ENCODE measurements around the gene ANKZF1. TPM values are rescaled to one million over a fixed set of nuclear protein-coding genes. Genes with fewer than 3 reads are reported as not detected.

ANKZF1 gene
- polyA plus RNA-seq, 3 donors = 7.6 to 79.3 (median 10.4) TPM

DNA sequence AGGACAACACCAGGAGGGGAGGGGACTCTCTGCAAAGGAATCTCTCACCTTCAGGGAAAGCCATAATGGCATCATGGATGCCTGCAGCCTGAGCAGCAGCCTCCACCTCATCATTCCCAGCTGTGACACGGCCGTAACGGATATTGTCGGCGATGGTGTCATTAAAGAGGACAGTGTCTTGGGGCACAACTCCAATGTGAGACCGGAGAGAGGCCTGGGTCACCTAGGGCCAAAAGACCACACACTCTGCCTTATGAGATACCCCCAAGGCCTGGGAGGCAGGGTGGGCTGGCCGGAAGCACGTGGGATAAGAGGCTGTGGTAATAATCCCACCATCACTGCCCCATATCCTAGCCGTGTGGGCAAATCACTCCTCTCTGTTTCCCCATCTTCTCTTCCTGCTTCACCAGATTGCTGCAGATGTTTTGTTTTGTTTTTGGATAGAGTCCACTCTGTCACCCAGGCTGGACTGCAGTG, 18.7 kb upstream of the ANKZF1 start:
- no peaks in the 10 kb centered on the region for H3K79me2 ChIP-seq (ENCODE audit: insufficient read depth, low read length)
- no peaks in the 10 kb centered on the region for H3K9me3 ChIP-seq (replicated peaks in 1 of 2; ENCODE audit: control insufficient read depth in 1 of 2, insufficient read depth in 1 of 2, low read length in 2 of 2)
- no peak for DNase-seq
- Mint-ChIP-seq H3K4me1 (peaks cover 39% of the 10 kb centered on the region), H3K9me3 (peaks cover 0 to under 1% (median 0%) of the 10 kb centered on the region in 7 donors), H3K4me3 (no peak overlapping the region), H3K27ac (peak overlapping the region in 1 of 7 donors; percentile 45), H3K36me3 (peaks cover 43 to 49% of the 10 kb centered on the region in 2 donors), H3K27me3 (ENCODE audit: low read depth in 3 of 3) (peaks cover 2 to 16% (median 8%) of the 10 kb centered on the region in 3 donors)
- WGBS (ENCODE audit: insufficient coverage) = 100% methylated on average over 4 of the region's 9 CpGs
- no peak overlapping the region for H3K4me2 ChIP-seq (replicated peaks; ENCODE audit: extremely low read depth, low read length, poor library complexity, severe bottlenecking)
- peaks cover 16 to 31% of the 10 kb centered on the region in 2 donors for H3K36me3 ChIP-seq (replicated peaks in 1 of 2; ENCODE audit: control insufficient read depth in 1 of 2, insufficient read depth in 2 of 2, low read length in 2 of 2)
- TF ChIP-seq, protein P1, sequence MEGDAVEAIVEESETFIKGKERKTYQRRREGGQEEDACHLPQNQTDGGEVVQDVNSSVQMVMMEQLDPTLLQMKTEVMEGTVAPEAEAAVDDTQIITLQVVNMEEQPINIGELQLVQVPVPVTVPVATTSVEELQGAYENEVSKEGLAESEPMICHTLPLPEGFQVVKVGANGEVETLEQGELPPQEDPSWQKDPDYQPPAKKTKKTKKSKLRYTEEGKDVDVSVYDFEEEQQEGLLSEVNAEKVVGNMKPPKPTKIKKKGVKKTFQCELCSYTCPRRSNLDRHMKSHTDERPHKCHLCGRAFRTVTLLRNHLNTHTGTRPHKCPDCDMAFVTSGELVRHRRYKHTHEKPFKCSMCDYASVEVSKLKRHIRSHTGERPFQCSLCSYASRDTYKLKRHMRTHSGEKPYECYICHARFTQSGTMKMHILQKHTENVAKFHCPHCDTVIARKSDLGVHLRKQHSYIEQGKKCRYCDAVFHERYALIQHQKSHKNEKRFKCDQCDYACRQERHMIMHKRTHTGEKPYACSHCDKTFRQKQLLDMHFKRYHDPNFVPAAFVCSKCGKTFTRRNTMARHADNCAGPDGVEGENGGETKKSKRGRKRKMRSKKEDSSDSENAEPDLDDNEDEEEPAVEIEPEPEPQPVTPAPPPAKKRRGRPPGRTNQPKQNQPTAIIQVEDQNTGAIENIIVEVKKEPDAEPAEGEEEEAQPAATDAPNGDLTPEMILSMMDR (IDR thresholded peaks at IDR 0.05) = no peak
- intact Hi-C loops (cut with micrococcal nuclease) = loop anchor here (2.0 to 5.0 kb wide), 3 partner anchors 40 to 50 kb away; partner anchors contain the start of genes NHEJ1 (in 2 of the 2) and SLC23A3 (in 1 of the 2)
- H3K4me3 ChIP-seq (replicated peaks in 1 of 3; ENCODE audit: low read depth in 2 of 3, low read length in 3 of 3) = no peak overlapping the region
- peaks cover 17 to 19% of the 10 kb centered on the region in 2 donors for H3K4me1 ChIP-seq (ENCODE audit: control insufficient read depth in 1 of 2, insufficient read depth in 2 of 2, low read length in 2 of 2)
- H3K9ac ChIP-seq (ENCODE audit: insufficient read depth, low read length, poor library complexity, severe bottlenecking) = no peak overlapping the region
- H3K27me3 ChIP-seq (ENCODE audit: control insufficient read depth in 2 of 2, insufficient read depth in 2 of 2, low read length in 2 of 2) = peaks cover 0 to under 1% of the 10 kb centered on the region in 2 donors
- no peak overlapping the region for H2AFZ ChIP-seq (ENCODE audit: insufficient read depth, low read depth, low read length, poor library complexity, severe bottlenecking)
- H3K27ac ChIP-seq (ENCODE audit: low read depth in 1 of 2, low read length in 2 of 2) = no peak overlapping the region
- H4K20me1 ChIP-seq (ENCODE audit: insufficient read depth, low read length) = peaks cover 10% of the 10 kb centered on the region

DNA sequence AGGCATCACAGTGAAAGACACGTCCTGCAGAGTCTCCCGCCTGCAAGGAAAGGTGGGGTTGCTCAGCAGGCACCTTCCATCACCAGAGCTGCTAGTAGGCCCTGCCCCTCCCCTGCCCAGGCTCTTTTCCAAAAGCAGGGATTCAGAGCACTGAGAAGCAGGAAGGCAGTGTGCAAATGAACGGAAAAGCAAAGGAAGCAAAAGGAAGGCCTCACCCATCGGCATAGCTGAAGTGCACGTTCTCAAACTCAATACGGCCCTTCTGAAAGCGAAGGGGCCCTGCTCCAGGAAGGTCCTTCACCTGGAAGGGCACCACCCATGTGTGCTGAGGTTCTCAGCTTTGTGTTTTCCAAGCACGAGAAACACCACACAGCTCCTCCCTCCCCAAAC, 16.6 kb upstream of the ANKZF1 start:
- H3K36me3 ChIP-seq (replicated peaks in 1 of 2; ENCODE audit: control insufficient read depth in 1 of 2, insufficient read depth in 2 of 2, low read length in 2 of 2) = peaks cover 11 to 27% of the 10 kb centered on the region in 2 donors
- H3K27ac Mint-ChIP-seq = peak overlapping the region in 1 of 7 donors; percentile 55

More for the DNA sequence above, 16.6 kb upstream of the ANKZF1 start:
- Mint-ChIP-seq H3K36me3 (peaks cover 47 to 48% of the 10 kb centered on the region in 2 donors), H3K4me3 (no peak overlapping the region), H3K4me1 (peaks cover 38% of the 10 kb centered on the region), H3K27me3 (ENCODE audit: low read depth in 3 of 3) (peaks cover 10 to 19% (median 19%) of the 10 kb centered on the region in 3 donors), H3K9me3 (peaks cover 0 to 2% (median 0%) of the 10 kb centered on the region in 7 donors)
- Histone ChIP-seq H3K9ac (ENCODE audit: insufficient read depth, low read length, poor library complexity, severe bottlenecking) (no peak overlapping the region), H3K9me3 (replicated peaks in 1 of 2; ENCODE audit: control insufficient read depth in 1 of 2, insufficient read depth in 1 of 2, low read length in 2 of 2) (no peaks in the 10 kb centered on the region), H3K79me2 (ENCODE audit: insufficient read depth, low read length) (no peaks in the 10 kb centered on the region), H3K4me3 (replicated peaks in 1 of 3; ENCODE audit: low read depth in 2 of 3, low read length in 3 of 3) (no peak overlapping the region), H4K20me1 (ENCODE audit: insufficient read depth, low read length) (peaks cover 3% of the 10 kb centered on the region), H2AFZ (ENCODE audit: insufficient read depth, low read depth, low read length, poor library complexity, severe bottlenecking) (no peak overlapping the region), H3K4me1 (ENCODE audit: control insufficient read depth in 1 of 2, insufficient read depth in 2 of 2, low read length in 2 of 2) (peaks cover 15 to 20% of the 10 kb centered on the region in 2 donors), H3K27me3 (ENCODE audit: control insufficient read depth in 2 of 2, insufficient read depth in 2 of 2, low read length in 2 of 2) (peaks cover 0 to 9% of the 10 kb centered on the region in 2 donors), H3K4me2 (replicated peaks; ENCODE audit: extremely low read depth, low read length, poor library complexity, severe bottlenecking) (no peak overlapping the region), H3K27ac (ENCODE audit: low read depth in 1 of 2, low read length in 2 of 2) (no peak overlapping the region)
- intact Hi-C loops (cut with micrococcal nuclease) = loop anchor here in 1 of 2 donors (5.0 kb wide), 1 partner anchor 51 kb away; the partner anchor contains the start of gene NHEJ1
- 97% methylated on average over 6 of the region's 8 CpGs for WGBS (ENCODE audit: insufficient coverage)
- TF ChIP-seq, protein P1 (IDR thresholded peaks at IDR 0.05) = no peak
- DNase-seq = no peak

All from CD14-positive monocyte (primary cell).